ENCODE measurements around the gene LUC7L3. TPM values are rescaled to one million over a fixed set of nuclear protein-coding genes. Genes with fewer than 3 reads are reported as not detected.

Gene LUC7L3
- total and polyA plus RNA-seq, 2 of the 13 experiments (the other 11 are each of a cell fraction or from before 2014, with no cell fraction given): 108 to 120 TPM

DNA sequence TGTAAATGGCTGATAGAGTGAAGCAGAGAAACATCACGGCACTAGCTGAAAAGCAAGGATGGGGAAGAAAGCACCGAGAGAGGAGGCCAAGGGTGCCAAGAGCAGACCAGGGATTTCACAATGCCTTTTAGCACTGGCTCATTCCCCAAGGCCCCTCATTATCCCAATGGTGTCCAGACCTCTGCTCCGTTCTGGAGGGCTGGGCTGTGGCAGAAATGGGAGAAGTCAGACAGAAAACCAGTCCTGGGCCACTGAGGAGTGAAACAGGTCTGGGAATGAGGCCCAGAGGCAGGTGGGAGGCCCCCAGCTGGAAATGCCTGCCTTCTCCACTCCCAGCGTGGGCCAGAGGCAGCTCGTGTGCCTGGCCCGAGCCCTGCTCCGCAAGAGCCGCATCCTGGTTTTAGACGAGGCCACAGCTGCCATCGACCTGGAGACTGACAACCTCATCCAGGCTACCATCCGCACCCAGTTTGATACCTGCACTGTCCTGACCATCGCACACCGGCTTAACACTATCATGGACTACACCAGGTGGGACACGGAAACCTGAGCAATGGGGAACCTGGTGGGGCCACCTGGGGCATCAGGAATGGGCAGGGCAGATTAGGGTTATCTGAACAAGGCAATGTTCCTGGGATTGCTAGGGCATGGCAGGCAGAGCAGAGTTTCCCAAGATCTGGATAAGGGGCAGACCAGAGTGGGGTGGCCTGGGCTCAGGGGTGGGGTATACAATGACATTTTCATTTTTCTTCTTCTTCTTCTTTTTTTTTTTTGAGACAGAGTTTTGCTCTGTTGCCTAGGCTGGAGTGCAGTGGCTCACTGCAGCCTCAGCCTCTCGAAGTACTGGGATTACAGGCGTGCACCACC lies 32.0 kb upstream of the LUC7L3 start (continued):
- TF ChIP-seq, protein P1, sequence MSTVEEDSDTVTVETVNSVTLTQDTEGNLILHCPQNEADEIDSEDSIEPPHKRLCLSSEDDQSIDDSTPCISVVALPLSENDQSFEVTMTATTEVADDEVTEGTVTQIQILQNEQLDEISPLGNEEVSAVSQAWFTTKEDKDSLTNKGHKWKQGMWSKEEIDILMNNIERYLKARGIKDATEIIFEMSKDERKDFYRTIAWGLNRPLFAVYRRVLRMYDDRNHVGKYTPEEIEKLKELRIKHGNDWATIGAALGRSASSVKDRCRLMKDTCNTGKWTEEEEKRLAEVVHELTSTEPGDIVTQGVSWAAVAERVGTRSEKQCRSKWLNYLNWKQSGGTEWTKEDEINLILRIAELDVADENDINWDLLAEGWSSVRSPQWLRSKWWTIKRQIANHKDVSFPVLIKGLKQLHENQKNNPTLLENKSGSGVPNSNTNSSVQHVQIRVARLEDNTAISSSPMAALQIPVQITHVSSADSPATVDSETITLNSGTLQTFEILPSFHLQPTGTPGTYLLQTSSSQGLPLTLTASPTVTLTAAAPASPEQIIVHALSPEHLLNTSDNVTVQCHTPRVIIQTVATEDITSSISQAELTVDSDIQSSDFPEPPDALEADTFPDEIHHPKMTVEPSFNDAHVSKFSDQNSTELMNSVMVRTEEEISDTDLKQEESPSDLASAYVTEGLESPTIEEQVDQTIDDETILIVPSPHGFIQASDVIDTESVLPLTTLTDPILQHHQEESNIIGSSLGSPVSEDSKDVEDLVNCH (CRISPR knock-in tag; IDR thresholded peaks at IDR 0.05): no peak
- TF ChIP-seq ZNF12 (CRISPR knock-in tag; IDR thresholded peaks at IDR 0.05): peak; percentile 46
- peak; percentile 70; the same call in 1 of the 2 replicates for TF ChIP-seq RFXANK (CRISPR knock-in tag; IDR thresholded peaks at IDR 0.05)
- TF ChIP-seq ZNF570 (CRISPR knock-in tag; IDR thresholded peaks at IDR 0.05; ENCODE audit: borderline replicate concordance): peak; percentile 87; the same call in 1 of the 2 replicates
- TF ChIP-seq KDM6A (CRISPR knock-in tag; IDR thresholded peaks at IDR 0.05; ENCODE audit: low read depth): peak; percentile 58
- no peak for TF ChIP-seq HOXA7 (CRISPR knock-in tag; IDR thresholded peaks at IDR 0.05)
- TF ChIP-seq WIZ (CRISPR knock-in tag; IDR thresholded peaks at IDR 0.05): no peak; the same call in 1 of the 2 replicates
- TF ChIP-seq, protein P2, sequence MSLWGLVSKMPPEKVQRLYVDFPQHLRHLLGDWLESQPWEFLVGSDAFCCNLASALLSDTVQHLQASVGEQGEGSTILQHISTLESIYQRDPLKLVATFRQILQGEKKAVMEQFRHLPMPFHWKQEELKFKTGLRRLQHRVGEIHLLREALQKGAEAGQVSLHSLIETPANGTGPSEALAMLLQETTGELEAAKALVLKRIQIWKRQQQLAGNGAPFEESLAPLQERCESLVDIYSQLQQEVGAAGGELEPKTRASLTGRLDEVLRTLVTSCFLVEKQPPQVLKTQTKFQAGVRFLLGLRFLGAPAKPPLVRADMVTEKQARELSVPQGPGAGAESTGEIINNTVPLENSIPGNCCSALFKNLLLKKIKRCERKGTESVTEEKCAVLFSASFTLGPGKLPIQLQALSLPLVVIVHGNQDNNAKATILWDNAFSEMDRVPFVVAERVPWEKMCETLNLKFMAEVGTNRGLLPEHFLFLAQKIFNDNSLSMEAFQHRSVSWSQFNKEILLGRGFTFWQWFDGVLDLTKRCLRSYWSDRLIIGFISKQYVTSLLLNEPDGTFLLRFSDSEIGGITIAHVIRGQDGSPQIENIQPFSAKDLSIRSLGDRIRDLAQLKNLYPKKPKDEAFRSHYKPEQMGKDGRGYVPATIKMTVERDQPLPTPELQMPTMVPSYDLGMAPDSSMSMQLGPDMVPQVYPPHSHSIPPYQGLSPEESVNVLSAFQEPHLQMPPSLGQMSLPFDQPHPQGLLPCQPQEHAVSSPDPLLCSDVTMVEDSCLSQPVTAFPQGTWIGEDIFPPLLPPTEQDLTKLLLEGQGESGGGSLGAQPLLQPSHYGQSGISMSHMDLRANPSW (CRISPR knock-in tag; IDR thresholded peaks at IDR 0.05; ENCODE audit: borderline replicate concordance): no peak; the same call in 1 of the 2 replicates
- 0 out of 2 replicates have a peak, but pooled peaks have one; percentile 9 for TF ChIP-seq FOXJ3 (CRISPR knock-in tag; IDR thresholded peaks at IDR 0.05; ENCODE audit: borderline replicate concordance)
- no peak for TF ChIP-seq ZBTB49 (CRISPR knock-in tag; IDR thresholded peaks at IDR 0.05; ENCODE audit: borderline replicate concordance)
- TF ChIP-seq HMG20B (CRISPR knock-in tag; conservative IDR thresholded peaks at IDR 0.05): no peak; the same call in 1 of the 2 replicates
- TF ChIP-seq, protein P3, sequence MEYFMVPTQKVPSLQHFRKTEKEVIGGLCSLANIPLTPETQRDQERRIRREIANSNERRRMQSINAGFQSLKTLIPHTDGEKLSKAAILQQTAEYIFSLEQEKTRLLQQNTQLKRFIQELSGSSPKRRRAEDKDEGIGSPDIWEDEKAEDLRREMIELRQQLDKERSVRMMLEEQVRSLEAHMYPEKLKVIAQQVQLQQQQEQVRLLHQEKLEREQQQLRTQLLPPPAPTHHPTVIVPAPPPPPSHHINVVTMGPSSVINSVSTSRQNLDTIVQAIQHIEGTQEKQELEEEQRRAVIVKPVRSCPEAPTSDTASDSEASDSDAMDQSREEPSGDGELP (IDR thresholded peaks at IDR 0.05; ENCODE audit: borderline replicate concordance, low read depth): no peak
- no peak for TF ChIP-seq XBP1 (CRISPR knock-in tag; IDR thresholded peaks at IDR 0.05)
- no peak for TF ChIP-seq ZNF234 (CRISPR knock-in tag; conservative IDR thresholded peaks at IDR 0.05)
- peak; percentile 52; the same call in 1 of the 2 replicates for TF ChIP-seq MYC (CRISPR knock-in tag; IDR thresholded peaks at IDR 0.05; ENCODE audit: borderline replicate concordance)
- no peak for TF ChIP-seq SOX6 (IDR thresholded peaks at IDR 0.05)
- peak; percentile 9; the same call in 1 of the 2 replicates for TF ChIP-seq SOX6 (CRISPR knock-in tag; IDR thresholded peaks at IDR 0.05)
- TF ChIP-seq RARG (CRISPR knock-in tag; IDR thresholded peaks at IDR 0.05; ENCODE audit: low read depth): no peak
- TF ChIP-seq, protein P4, sequence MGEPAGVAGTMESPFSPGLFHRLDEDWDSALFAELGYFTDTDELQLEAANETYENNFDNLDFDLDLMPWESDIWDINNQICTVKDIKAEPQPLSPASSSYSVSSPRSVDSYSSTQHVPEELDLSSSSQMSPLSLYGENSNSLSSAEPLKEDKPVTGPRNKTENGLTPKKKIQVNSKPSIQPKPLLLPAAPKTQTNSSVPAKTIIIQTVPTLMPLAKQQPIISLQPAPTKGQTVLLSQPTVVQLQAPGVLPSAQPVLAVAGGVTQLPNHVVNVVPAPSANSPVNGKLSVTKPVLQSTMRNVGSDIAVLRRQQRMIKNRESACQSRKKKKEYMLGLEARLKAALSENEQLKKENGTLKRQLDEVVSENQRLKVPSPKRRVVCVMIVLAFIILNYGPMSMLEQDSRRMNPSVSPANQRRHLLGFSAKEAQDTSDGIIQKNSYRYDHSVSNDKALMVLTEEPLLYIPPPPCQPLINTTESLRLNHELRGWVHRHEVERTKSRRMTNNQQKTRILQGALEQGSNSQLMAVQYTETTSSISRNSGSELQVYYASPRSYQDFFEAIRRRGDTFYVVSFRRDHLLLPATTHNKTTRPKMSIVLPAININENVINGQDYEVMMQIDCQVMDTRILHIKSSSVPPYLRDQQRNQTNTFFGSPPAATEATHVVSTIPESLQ (CRISPR knock-in tag; conservative IDR thresholded peaks at IDR 0.05): 0 out of 2 replicates have a peak, but pooled peaks have one; percentile 35
